Activated naive CD8-positive, alpha-beta T cell (primary cell): ENCODE results near the gene PRMT2.
A peak's percentile ranks its signal among the peaks of the same experiment; 100 is the strongest.
"Not testable (repeated sequence)": the region's sequence is repeated elsewhere in the genome, so short reads cannot be mapped to it uniquely, and the experiment has no call there.

Experiments
- H3K27ac Mint-ChIP-seq: one replicate; pipeline ENCODE4 v1.8.0; 2021; ENCODE audit warnings: mixed read lengths
- H3K27me3 Mint-ChIP-seq: one replicate; pipeline ENCODE4 v1.8.0; 2021; ENCODE audit warnings: mixed read lengths
- H3K36me3 Mint-ChIP-seq: one replicate; pipeline ENCODE4 v1.8.0; 2021; ENCODE audit warnings: mixed read lengths
- H3K4me1 Mint-ChIP-seq: one replicate; pipeline ENCODE4 v1.8.0; 2021; ENCODE audit warnings: low read depth, mixed read lengths
- H3K4me3 Mint-ChIP-seq: one replicate; pipeline ENCODE4 v1.8.0; 2021; ENCODE audit warnings: mild to moderate bottlenecking, mixed read lengths
- H3K9me3 Mint-ChIP-seq: one replicate; pipeline ENCODE4 v1.8.0; 2021; ENCODE audit warnings: low read depth, mixed read lengths

The PRMT2 gene

DNA sequence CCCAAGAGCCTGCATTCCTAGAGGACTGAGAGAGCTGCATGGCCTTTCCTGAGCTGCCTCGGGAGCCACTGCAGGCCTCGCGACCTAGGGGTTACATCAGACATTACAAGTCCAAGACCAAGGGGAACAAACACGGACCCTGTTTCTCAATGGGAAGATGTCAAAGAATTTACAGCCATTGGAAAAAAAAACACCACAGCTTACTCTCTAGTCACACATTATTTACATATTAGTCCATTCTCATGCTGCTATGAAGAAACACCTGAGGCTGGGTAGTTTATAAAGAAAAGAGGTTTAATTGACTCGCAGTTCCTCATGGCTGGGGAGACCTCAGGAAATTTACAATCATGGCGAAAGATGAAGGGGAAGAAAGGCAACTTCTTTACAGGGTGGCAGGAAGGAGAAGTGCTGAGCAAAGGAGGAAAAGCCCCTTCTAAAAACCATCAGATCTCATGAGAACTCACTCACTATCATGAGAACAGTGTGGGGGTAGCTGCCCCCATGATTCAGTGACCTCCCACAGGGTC lies 8.4 kb upstream of the PRMT2 start:
- peak overlapping the region; percentile 73 for H3K4me3 Mint-ChIP-seq
- H3K9me3 Mint-ChIP-seq: no peaks in the 10 kb centered on the region
- H3K4me1 Mint-ChIP-seq: peaks cover 80% of the 10 kb centered on the region
- no peaks in the 10 kb centered on the region for H3K27me3 Mint-ChIP-seq
- H3K36me3 Mint-ChIP-seq: peaks cover 4% of the 10 kb centered on the region
- peak overlapping the region; percentile 89 for H3K27ac Mint-ChIP-seq

DNA sequence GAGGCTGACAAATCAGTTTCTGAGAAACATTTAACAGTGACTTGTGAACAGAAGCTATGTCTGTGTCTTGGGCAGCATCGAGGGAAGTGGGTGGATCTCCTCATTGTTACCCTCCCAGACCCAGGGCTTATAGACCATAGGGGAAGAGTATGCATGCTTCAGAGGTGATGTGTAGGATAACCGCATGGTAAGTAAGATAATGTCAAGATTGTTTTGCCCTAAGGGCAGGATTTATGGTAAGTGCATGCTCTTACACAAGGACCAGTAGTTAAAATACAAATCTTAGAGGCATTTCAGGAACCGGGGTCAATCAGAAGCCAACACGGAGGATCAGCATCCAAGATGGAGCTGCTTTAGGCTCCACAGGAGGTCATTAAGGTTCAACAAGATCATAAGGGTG lies 7.7 kb upstream of the PRMT2 start:
- no peak overlapping the region for H3K4me3 Mint-ChIP-seq
- peaks cover 4% of the 10 kb centered on the region for H3K36me3 Mint-ChIP-seq
- peak overlapping the region; percentile 10 for H3K27ac Mint-ChIP-seq
- peaks cover 80% of the 10 kb centered on the region for H3K4me1 Mint-ChIP-seq
- H3K27me3 Mint-ChIP-seq: no peaks in the 10 kb centered on the region
- H3K9me3 Mint-ChIP-seq: no peaks in the 10 kb centered on the region

DNA sequence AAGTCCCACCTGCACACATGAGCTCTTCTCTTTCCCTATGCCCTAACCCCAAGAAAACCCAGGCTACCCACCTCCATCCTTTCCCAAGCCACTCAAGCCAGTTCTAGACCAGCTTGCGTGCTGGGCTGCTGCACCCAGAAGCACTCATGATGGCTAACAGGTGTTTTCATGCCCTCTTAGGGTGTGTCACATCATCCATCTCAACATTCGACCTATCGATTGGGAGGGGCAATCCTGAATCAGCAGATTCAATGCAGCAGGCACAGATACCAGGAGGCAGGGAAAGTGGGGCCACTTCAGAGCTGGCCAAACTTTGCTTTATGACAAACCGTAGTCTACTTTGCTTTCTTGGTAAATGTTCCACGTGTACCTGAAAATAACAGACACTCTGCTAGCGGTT lies 6.6 kb upstream of the PRMT2 start:
- H3K4me1 Mint-ChIP-seq: peaks cover 85% of the 10 kb centered on the region
- H3K4me3 Mint-ChIP-seq: no peak overlapping the region
- peaks cover 4% of the 10 kb centered on the region for H3K36me3 Mint-ChIP-seq
- no peak overlapping the region for H3K27ac Mint-ChIP-seq
- H3K9me3 Mint-ChIP-seq: no peaks in the 10 kb centered on the region
- H3K27me3 Mint-ChIP-seq: no peaks in the 10 kb centered on the region

GRCh38 chr21:46630915-46631314 lies 4.6 kb upstream of the PRMT2 start:
- H3K9me3 Mint-ChIP-seq, H3K27ac Mint-ChIP-seq: not testable (repeated sequence)
- H3K4me1 Mint-ChIP-seq: peaks cover 79% of the 10 kb centered on the region

GRCh38 chr21:46633566-46633965 lies 1.9 kb upstream of the PRMT2 start:
- Mint-ChIP-seq H3K9me3 (no peaks in the 10 kb centered on the region), H3K4me1 (peaks cover 76% of the 10 kb centered on the region), H3K27ac (peak overlapping the region; percentile 96), H3K27me3 (no peaks in the 10 kb centered on the region), H3K4me3 (peak overlapping the region; percentile 95), H3K36me3 (peaks cover 5% of the 10 kb centered on the region)

More at GRCh38 chr21:46630915-46631314, 4.6 kb upstream of the PRMT2 start:
- not testable (repeated sequence) for H3K27me3 Mint-ChIP-seq, H3K36me3 Mint-ChIP-seq, H3K4me3 Mint-ChIP-seq

DNA sequence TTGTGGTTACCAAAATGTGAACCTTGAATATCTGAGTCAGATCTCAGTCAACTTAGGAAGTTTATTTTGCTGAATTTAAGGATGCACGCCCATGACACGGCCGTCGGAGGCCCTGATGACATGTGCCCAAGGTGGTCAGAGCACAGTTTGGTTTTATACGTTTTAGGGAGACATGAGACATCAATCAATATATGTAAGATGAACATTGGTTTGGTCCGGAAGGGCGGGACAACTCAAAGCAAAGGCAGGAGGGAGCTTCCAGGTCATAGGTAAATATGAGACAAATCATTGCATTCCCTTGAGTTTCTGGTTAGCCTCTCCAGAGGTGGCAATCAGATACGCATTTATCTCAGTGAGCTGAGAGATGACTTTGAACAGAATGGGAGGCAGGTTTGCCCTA lies 1.0 kb upstream of the PRMT2 start:
- peaks cover 5% of the 10 kb centered on the region for H3K36me3 Mint-ChIP-seq
- no peaks in the 10 kb centered on the region for H3K27me3 Mint-ChIP-seq
- H3K27ac Mint-ChIP-seq: peak overlapping the region; percentile 96
- no peaks in the 10 kb centered on the region for H3K9me3 Mint-ChIP-seq
- peak overlapping the region; percentile 95 for H3K4me3 Mint-ChIP-seq
- H3K4me1 Mint-ChIP-seq: peaks cover 77% of the 10 kb centered on the region

DNA sequence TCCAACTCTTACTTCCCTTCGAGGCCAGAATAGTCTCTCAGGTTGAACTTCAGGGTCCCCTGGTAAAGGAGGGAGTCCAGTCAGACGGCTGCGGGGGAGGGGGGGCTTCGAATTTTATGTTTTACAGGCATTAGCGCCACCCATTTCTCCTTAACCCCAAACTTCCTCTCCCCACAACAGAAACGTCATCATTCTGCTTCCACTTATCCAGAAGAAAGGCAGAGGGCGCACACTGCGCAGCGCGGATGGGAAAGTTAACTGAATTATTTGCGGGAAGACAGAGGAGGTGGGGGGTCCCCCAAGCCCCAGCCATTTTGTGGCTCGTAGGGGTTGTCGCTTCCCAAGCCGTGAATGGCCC lies 529 bp upstream of the PRMT2 start:
- H3K9me3 Mint-ChIP-seq: no peaks in the 10 kb centered on the region
- H3K27ac Mint-ChIP-seq: peak overlapping the region; percentile 96
- H3K4me3 Mint-ChIP-seq: peak overlapping the region; percentile 95
- peaks cover 80% of the 10 kb centered on the region for H3K4me1 Mint-ChIP-seq
- H3K36me3 Mint-ChIP-seq: peaks cover 7% of the 10 kb centered on the region
- no peaks in the 10 kb centered on the region for H3K27me3 Mint-ChIP-seq

GRCh38 chr21:46636181-46636512 lies 673 bp downstream of the PRMT2 start:
- Mint-ChIP-seq H3K27me3 (no peaks in the 10 kb centered on the region), H3K4me1 (peaks cover 81% of the 10 kb centered on the region), H3K27ac (peak overlapping the region; percentile 96), H3K4me3 (peak overlapping the region; percentile 95), H3K36me3 (peaks cover 10% of the 10 kb centered on the region), H3K9me3 (no peaks in the 10 kb centered on the region)

- peak overlapping the region; percentile 95 for H3K4me3 Mint-ChIP-seq
- no peaks in the 10 kb centered on the region for H3K9me3 Mint-ChIP-seq
- H3K36me3 Mint-ChIP-seq: peaks cover 12% of the 10 kb centered on the region
- no peaks in the 10 kb centered on the region for H3K27me3 Mint-ChIP-seq
- peaks cover 82% of the 10 kb centered on the region for H3K4me1 Mint-ChIP-seq
- peak overlapping the region; percentile 96 for H3K27ac Mint-ChIP-seq
Observed at GRCh38 chr21:46636550-46637285, 1.2 kb downstream of the PRMT2 start.

GRCh38 chr21:46637952-46638746 lies 2.7 kb downstream of the PRMT2 start:
- Mint-ChIP-seq H3K36me3 (peaks cover 12% of the 10 kb centered on the region), H3K27me3 (no peaks in the 10 kb centered on the region), H3K27ac (peak overlapping the region; percentile 94), H3K4me3 (peak overlapping the region; percentile 83), H3K9me3 (no peaks in the 10 kb centered on the region), H3K4me1 (peaks cover 82% of the 10 kb centered on the region)

DNA sequence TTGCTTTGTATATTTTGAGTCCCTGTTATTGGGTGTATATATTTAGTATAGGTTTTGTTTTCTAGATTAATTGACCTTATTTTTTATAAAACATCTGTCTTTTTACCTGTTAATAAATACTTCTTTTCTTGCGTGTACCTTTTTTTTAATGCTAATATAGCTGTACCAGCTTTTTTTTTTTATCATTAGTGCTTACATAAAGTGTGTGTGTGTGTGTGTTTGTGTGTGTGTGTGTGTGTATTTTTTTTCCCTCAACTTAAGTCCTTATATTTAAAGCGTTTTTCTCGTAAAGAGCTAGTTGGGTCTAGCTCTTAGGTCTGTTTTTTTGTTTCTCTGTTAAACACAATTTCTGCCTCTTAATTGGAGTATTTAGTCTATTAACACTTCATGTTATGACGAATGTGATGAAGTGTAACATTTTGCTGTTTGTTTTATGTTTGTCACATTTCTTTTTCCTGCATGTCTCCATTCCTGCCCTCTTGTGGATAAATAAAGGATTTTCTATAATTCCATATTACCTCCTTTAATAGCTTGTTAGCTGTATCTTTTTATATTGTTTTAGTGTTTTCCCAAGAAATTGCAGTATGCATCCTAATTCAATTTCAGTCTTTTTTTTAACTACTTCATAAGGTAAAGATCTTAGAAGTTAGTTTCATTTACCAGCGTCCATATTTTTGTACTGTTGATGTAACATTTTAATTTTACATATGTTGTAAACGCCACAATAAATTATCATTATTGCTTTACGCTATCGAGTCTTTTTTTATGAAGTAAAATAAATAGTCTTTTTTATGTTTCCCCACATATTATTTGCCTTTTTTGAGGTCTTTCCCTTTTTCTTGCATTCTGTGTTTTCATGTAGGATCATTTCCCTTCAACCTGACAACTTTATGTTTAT lies 4.3 kb downstream of the PRMT2 start:
- Mint-ChIP-seq H3K27ac (peak overlapping the region; percentile 94), H3K36me3 (peaks cover 12% of the 10 kb centered on the region), H3K9me3 (no peaks in the 10 kb centered on the region), H3K4me1 (peaks cover 74% of the 10 kb centered on the region), H3K4me3 (peak overlapping the region; percentile 83), H3K27me3 (no peaks in the 10 kb centered on the region)

DNA sequence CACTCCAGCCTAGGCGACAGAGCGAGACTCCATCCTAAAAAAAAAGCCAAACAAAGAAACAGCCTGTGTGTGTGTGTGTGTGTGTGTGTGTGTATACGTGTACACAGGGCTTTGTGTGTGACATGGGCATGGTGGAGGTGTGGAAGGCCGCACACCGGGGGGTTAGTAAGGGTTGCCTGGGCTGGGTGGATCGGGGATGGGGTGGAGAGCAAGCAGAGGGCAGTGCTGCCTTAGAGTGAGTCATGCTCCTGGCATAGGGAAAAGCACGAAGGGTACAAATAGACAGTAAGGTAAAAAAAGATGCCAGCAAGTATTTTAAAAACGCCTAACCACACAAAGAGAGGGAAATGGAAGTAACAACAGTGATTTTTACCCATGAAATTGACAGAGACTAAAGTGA lies 6.2 kb downstream of the PRMT2 start:
- H3K4me1 Mint-ChIP-seq: peaks cover 77% of the 10 kb centered on the region
- peak overlapping the region; percentile 7 for H3K4me3 Mint-ChIP-seq

GRCh38 chr21:46643379-46644177 lies 8.1 kb downstream of the PRMT2 start:
- H3K36me3 Mint-ChIP-seq: peaks cover 24% of the 10 kb centered on the region
- no peak overlapping the region for H3K4me3 Mint-ChIP-seq
- peak overlapping the region; percentile 51 for H3K27ac Mint-ChIP-seq
- H3K27me3 Mint-ChIP-seq: no peaks in the 10 kb centered on the region
- peaks cover 76% of the 10 kb centered on the region for H3K4me1 Mint-ChIP-seq
- no peaks in the 10 kb centered on the region for H3K9me3 Mint-ChIP-seq

More for the DNA sequence above, 6.2 kb downstream of the PRMT2 start:
- Mint-ChIP-seq H3K27ac (peak overlapping the region; percentile 50), H3K27me3 (no peaks in the 10 kb centered on the region), H3K9me3 (no peaks in the 10 kb centered on the region), H3K36me3 (peaks cover 19% of the 10 kb centered on the region)

DNA sequence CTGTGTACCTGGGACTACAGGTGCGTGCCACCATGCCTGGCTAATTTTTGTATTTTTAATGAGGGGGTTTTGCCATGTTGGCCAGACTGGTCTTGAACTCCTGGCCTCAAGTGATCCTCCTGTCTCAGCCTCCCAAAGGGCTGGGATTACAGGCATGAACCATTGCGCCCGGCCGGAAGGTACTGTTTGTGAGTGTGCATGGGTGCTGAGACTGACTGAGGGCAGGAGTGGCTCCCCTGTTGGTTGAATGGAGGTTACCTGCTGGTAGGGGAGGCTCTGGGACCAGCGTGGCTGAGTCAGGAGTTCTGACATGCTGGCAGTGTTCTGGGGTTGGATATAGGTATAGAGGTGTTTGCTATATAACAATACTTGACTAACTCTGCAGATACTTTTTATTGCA lies 10.4 kb downstream of the PRMT2 start:
- peaks cover 22% of the 10 kb centered on the region for H3K36me3 Mint-ChIP-seq
- H3K27ac Mint-ChIP-seq: peak overlapping the region; percentile 42
- no peak overlapping the region for H3K4me3 Mint-ChIP-seq
- H3K9me3 Mint-ChIP-seq: no peaks in the 10 kb centered on the region
- peaks cover 74% of the 10 kb centered on the region for H3K4me1 Mint-ChIP-seq
- H3K27me3 Mint-ChIP-seq: no peaks in the 10 kb centered on the region
